Activated CD4-positive, alpha-beta memory T cell treated with anti-CD3 and anti-CD28 coated beads, Interleukin-2, amount 10 ng/mL, durations not matched to agents 7 days and 5 days (primary cell): ENCODE measurements around the gene HES7. TPM values are rescaled to one million over a fixed set of nuclear protein-coding genes. Genes with fewer than 3 reads are reported as not detected.

Source experiments
- CTCF ChIA-PET: fragments of 350-600 bp; sonication (Branson Sonifier 250); formaldehyde crosslinking; loops from one replicate; lab custom pipeline; 2021; ENCODE audit warnings: antibody characterized with exemption, inconsistent platforms; lab: Charles Lee
- POLR2A ChIA-PET: fragments of 350-600 bp; sonication (Branson Sonifier 250); formaldehyde crosslinking; loops from one replicate; lab custom pipeline; 2021; ENCODE audit warnings: antibody characterized with exemption; lab: Charles Lee
- DNase-seq: peaks from one replicate; pipeline ENCODE4 v3.0.0-alpha.2; 2020
- H3K27ac Mint-ChIP-seq: one replicate; pipeline ENCODE4 v1.8.0; 2021; ENCODE audit warnings: mild to moderate bottlenecking, mixed read lengths
- H3K27me3 Mint-ChIP-seq: one replicate; pipeline ENCODE4 v1.8.0; 2021; ENCODE audit warnings: mixed read lengths
- H3K36me3 Mint-ChIP-seq: one replicate; pipeline ENCODE4 v1.8.0; 2021; ENCODE audit warnings: low read depth, mixed read lengths
- H3K4me1 Mint-ChIP-seq: one replicate; pipeline ENCODE4 v1.8.0; 2021; ENCODE audit warnings: mixed read lengths
- H3K4me3 Mint-ChIP-seq: one replicate; pipeline ENCODE4 v1.8.0; 2021; ENCODE audit warnings: mild to moderate bottlenecking, mixed read lengths
- H3K9me3 Mint-ChIP-seq: one replicate; pipeline ENCODE4 v1.8.0; 2021; ENCODE audit warnings: mixed read lengths
- total RNA-seq, 2 experiments: library from RNA; stranded (reverse); gene quantifications; one replicate each; pipeline ENCODE4 v1.2.3, GENCODE V29; 2021

Gene HES7
- total RNA-seq, 2 experiments from 2014 or later = 1.4 to 1.5 TPM

- ChIA-PET CTCF (interaction anchor here (0.5 to 5.6 kb wide), 24 partner anchors 9 to 244 kb away, joined by 3 to 66 read pairs (median 5); partner anchors contain the start of genes ALOXE3, BORCS6, CTC1 and HES7), POLR2A (interaction anchor here (1.0 to 9.7 kb wide), 21 partner anchors 11 to 156 kb away, joined by 3 to 100 read pairs (median 10); partner anchors contain the start of genes ALOXE3, AURKB, BORCS6 and CTC1)
- H3K27ac Mint-ChIP-seq = no peak overlapping the region
- peaks cover 22% of the 10 kb centered on the region for H3K36me3 Mint-ChIP-seq
- H3K4me1 Mint-ChIP-seq = peaks cover 3% of the 10 kb centered on the region
- H3K4me3 Mint-ChIP-seq = no peak overlapping the region
- DNase-seq = peak; percentile 97
- H3K9me3 Mint-ChIP-seq = no peaks in the 10 kb centered on the region
- H3K27me3 Mint-ChIP-seq = peaks cover 3% of the 10 kb centered on the region
Observed at GRCh38 chr17:8138672-8139371, 14.9 kb upstream of the HES7 start.

- H3K9me3 Mint-ChIP-seq = no peaks in the 10 kb centered on the region
- H3K27ac Mint-ChIP-seq = no peak overlapping the region
- CTCF ChIA-PET = interaction anchor here (0.5 to 5.6 kb wide), 23 partner anchors 9 to 244 kb away, joined by 3 to 66 read pairs (median 5); partner anchors contain the start of genes ALOXE3, BORCS6, HES7 and RPL26
- H3K36me3 Mint-ChIP-seq = peaks cover 19% of the 10 kb centered on the region
- no peak for DNase-seq
- peaks cover 3% of the 10 kb centered on the region for H3K27me3 Mint-ChIP-seq
- no peak overlapping the region for H3K4me3 Mint-ChIP-seq
- POLR2A ChIA-PET = interaction anchor here (0.6 to 9.7 kb wide), 19 partner anchors 11 to 429 kb away, joined by 3 to 100 read pairs (median 12); partner anchors contain the start of genes ALOXE3, AURKB, BORCS6 and CTC1
- peaks cover 3% of the 10 kb centered on the region for H3K4me1 Mint-ChIP-seq
Observed at GRCh38 chr17:8138374-8138671, 14.4 kb upstream of the HES7 start.

GRCh38 chr17:8137645-8138373, 13.9 kb upstream of the HES7 start:
- H3K9me3 Mint-ChIP-seq = no peaks in the 10 kb centered on the region
- H3K4me1 Mint-ChIP-seq = peaks cover 3% of the 10 kb centered on the region
- no peak for DNase-seq
- H3K27ac Mint-ChIP-seq = no peak overlapping the region
- H3K27me3 Mint-ChIP-seq = peaks cover 3% of the 10 kb centered on the region
- POLR2A ChIA-PET = interaction anchor here (0.6 to 9.7 kb wide), 16 partner anchors 11 to 429 kb away, joined by 3 to 100 read pairs (median 13); partner anchors contain the start of genes ALOXE3, AURKB, BORCS6 and HES7
- no peak overlapping the region for H3K4me3 Mint-ChIP-seq
- H3K36me3 Mint-ChIP-seq = peaks cover 19% of the 10 kb centered on the region
- CTCF ChIA-PET = interaction anchor here (0.6 to 5.6 kb wide), 21 partner anchors 8 to 225 kb away, joined by 3 to 66 read pairs (median 6); partner anchors contain the start of genes ALOXE3, BORCS6, HES7 and VAMP2

DNA sequence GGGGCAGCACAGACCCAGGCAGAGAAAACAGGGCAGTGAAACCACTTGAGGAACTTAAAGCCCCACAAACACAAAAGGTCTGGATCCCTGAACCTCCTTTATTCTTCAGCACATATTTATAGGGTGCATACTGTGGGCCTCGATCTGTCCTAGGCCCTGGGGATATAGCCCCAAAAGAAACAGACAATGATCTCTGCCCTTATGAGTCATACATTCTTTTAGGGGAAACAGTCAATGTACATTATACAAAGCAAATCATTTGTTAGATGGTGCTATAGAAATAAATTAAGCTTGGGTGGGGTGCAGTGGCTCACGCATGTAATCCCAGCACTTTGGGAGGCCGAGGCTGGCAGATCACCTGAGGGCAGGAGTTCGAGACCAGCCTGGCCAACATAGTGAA, 10.0 kb upstream of the HES7 start:
- Mint-ChIP-seq H3K36me3 (no peaks in the 10 kb centered on the region), H3K27ac (no peak overlapping the region), H3K4me3 (no peak overlapping the region), H3K4me1 (peaks cover 3% of the 10 kb centered on the region), H3K9me3 (no peaks in the 10 kb centered on the region), H3K27me3 (peaks cover 19% of the 10 kb centered on the region)
- ChIA-PET CTCF (interaction anchor here (0.6 to 1.5 kb wide), 3 partner anchors 15 to 65 kb away, joined by 3 to 5 read pairs (median 4); no protein-coding TSS in a partner anchor), POLR2A (interaction anchor here (2.1 to 9.7 kb wide), 2 partner anchors 29 to 40 kb away, joined by 6 to 100 read pairs; partner anchors contain the start of gene VAMP2)
- no peak for DNase-seq

- H3K27me3 Mint-ChIP-seq = peaks cover 19% of the 10 kb centered on the region
- POLR2A ChIA-PET = interaction anchor here (0.7 to 9.7 kb wide), 2 partner anchors 14 to 41 kb away, joined by 3 to 100 read pairs; no protein-coding TSS in a partner anchor
Observed at GRCh38 chr17:8133399-8133798, 9.5 kb upstream of the HES7 start.

DNA sequence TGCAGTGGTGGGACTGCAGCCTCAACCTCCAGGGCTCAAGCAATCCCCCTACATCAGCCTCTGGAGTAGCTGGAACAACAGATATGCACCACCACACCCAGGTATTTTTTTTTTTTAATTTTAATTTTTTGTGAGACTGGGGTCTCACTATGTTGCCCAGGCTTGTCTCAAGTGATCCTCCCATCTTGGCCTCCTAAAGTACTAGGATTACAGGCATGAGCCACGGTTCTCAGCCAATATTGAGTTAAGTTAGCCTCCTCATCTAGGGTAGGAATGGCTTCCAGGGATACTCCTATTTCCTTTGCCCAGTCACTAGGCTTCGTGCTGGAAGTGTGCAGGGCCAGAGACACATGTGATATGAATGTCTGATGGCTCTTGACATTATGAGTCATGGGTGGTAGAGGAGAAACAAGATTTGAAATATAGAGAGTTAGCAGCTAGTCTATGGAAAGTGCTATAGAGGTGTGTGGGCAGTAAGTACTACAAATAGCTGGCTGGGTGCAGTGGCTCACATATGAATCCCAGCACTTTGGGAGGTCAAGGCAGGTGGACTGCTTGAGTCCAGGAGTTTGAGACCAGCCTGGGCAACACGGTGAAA, 8.0 kb upstream of the HES7 start:
- H3K9me3 Mint-ChIP-seq = no peaks in the 10 kb centered on the region
- H3K27ac Mint-ChIP-seq = no peak overlapping the region
- H3K27me3 Mint-ChIP-seq = peaks cover 27% of the 10 kb centered on the region
- no peak overlapping the region for H3K4me3 Mint-ChIP-seq
- H3K36me3 Mint-ChIP-seq = no peaks in the 10 kb centered on the region
- peaks cover 7% of the 10 kb centered on the region for H3K4me1 Mint-ChIP-seq
- DNase-seq = no peak
- ChIA-PET CTCF (interaction anchor here (0.5 to 2.4 kb wide), 5 partner anchors 12 to 79 kb away, joined by 3 to 9 read pairs (median 4); partner anchors contain the start of gene AURKB), POLR2A (interaction anchor here (0.7 to 1.2 kb wide), 4 partner anchors 10 to 60 kb away, joined by 3 to 5 read pairs (median 4); partner anchors contain the start of gene ALOX12B)

More at GRCh38 chr17:8133399-8133798, 9.5 kb upstream of the HES7 start:
- Mint-ChIP-seq H3K27ac (no peak overlapping the region), H3K4me3 (no peak overlapping the region), H3K9me3 (no peaks in the 10 kb centered on the region), H3K4me1 (peaks cover 3% of the 10 kb centered on the region), H3K36me3 (no peaks in the 10 kb centered on the region)
- CTCF ChIA-PET = interaction anchor here (1.9 to 2.4 kb wide), 2 partner anchors 14 to 60 kb away, joined by 5 to 9 read pairs; no protein-coding TSS in a partner anchor
- no peak for DNase-seq

GRCh38 chr17:8128125-8128784, 4.3 kb upstream of the HES7 start:
- POLR2A ChIA-PET = interaction anchor here (0.8 to 2.4 kb wide), 3 partner anchors 10 to 48 kb away, joined by 3 to 23 read pairs (median 5); partner anchors contain the start of gene TMEM107
- CTCF ChIA-PET = interaction anchor here (1.7 to 2.0 kb wide), 2 partner anchors 9 to 11 kb away, joined by 6 to 12 read pairs; no protein-coding TSS in a partner anchor
- no peak for DNase-seq
- Mint-ChIP-seq H3K9me3 (no peaks in the 10 kb centered on the region), H3K4me1 (peaks cover 39% of the 10 kb centered on the region), H3K4me3 (no peak overlapping the region), H3K27me3 (peaks cover 48% of the 10 kb centered on the region), H3K27ac (no peak overlapping the region), H3K36me3 (peaks cover 3% of the 10 kb centered on the region)

DNA sequence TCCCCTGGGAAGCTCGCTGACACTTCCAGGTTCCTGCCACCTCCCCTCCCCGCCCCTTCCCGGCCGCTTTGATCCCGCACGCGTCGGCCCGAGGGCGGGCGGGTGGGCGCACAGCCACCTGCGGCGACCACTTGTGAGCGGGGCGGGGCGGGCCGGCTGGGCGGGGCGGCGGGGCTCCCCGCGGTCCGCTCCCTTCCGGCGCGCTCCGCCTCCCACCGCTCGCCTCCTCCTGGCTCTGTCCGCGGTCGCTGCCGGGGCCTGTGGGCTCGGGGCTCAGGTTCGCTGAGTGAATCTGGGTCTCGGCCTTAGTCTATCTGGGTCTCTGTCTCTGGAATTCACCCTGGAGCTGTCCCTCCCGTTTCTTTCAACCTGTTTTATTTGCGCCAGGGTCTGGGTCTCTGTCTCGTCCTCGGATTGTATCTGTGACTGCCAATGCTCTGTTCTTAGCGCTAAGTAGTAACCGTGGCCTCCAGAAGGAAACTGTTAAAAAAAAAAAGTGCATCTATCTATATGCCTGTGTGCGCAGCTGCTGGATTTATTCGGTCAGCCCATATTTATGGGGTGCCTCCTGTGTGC, 2.7 kb upstream of the HES7 start:
- ChIA-PET CTCF (interaction anchor here (0.7 to 2.0 kb wide), 7 partner anchors 11 to 442 kb away, joined by 3 to 12 read pairs (median 4); no protein-coding TSS in a partner anchor), POLR2A (interaction anchor here (0.7 to 2.4 kb wide), 10 partner anchors 8 to 440 kb away, joined by 3 to 23 read pairs (median 4); partner anchors contain the start of genes AURKB and RNF227)
- Mint-ChIP-seq H3K36me3 (peaks cover 3% of the 10 kb centered on the region), H3K9me3 (no peaks in the 10 kb centered on the region), H3K4me3 (peak overlapping the region; percentile 93), H3K4me1 (peaks cover 49% of the 10 kb centered on the region), H3K27ac (peak overlapping the region; percentile 71), H3K27me3 (peaks cover 53% of the 10 kb centered on the region)
- DNase-seq = peak; percentile 59

- Mint-ChIP-seq H3K4me1 (peaks cover 51% of the 10 kb centered on the region), H3K4me3 (peak overlapping the region; percentile 93), H3K36me3 (peaks cover 3% of the 10 kb centered on the region), H3K27ac (peak overlapping the region; percentile 71), H3K9me3 (no peaks in the 10 kb centered on the region), H3K27me3 (peaks cover 51% of the 10 kb centered on the region)
- ChIA-PET POLR2A (interaction anchor here (0.9 to 2.4 kb wide), 7 partner anchors 12 to 210 kb away, joined by 3 to 23 read pairs (median 5); partner anchors contain the start of gene RNF227), CTCF (interaction anchor here (0.7 to 2.0 kb wide), 5 partner anchors 12 to 441 kb away, joined by 3 to 6 read pairs (median 3); no protein-coding TSS in a partner anchor)
- DNase-seq = no peak
Observed at GRCh38 chr17:8125947-8126490, 2.1 kb upstream of the HES7 start.

DNA sequence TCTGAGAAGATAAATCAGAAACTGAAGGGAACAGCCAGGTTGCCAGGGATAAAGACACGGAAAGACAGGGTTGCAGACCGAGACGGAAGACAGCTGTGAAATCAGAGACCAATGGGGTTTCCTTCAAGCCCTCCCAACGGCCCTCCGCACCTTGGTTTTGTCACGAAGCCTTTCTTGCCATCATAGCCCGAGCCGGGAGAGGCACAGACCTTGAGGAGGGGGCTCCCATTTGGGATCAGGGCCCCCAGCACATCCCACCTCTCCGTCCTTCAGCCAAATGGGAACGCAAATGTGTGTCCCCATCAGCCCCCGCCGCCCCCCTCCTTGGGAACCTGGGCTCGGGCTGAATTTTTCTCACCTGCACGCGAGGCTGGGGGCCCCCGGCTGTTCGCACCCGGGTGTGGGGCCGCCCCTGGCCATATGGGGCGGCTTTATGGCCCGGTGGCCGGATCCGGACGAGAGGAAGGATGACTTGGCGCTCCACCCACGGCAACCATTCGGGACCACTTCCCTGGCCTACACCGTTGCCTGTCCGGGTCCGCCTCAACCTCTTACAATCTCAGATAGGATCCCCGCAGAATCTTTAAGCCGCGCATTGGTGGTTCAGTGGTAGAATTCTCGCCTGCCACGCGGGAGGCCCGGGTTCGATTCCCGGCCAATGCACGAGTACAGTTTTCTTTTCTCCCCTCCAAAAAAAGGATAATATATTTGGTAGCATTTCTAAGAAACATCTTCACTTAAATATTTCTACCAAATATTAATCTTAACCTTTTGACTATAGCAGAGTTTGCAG, 1.4 kb upstream of the HES7 start:
- Mint-ChIP-seq H3K9me3 (no peaks in the 10 kb centered on the region), H3K27me3 (peaks cover 51% of the 10 kb centered on the region), H3K4me3 (peak overlapping the region; percentile 93), H3K36me3 (peaks cover 6% of the 10 kb centered on the region), H3K27ac (peak overlapping the region; percentile 71), H3K4me1 (peaks cover 58% of the 10 kb centered on the region)
- ChIA-PET CTCF (interaction anchor here (0.7 to 1.0 kb wide), 2 partner anchors 12 to 176 kb away, joined by 3 read pairs; no protein-coding TSS in a partner anchor), POLR2A (interaction anchor here (0.6 to 4.3 kb wide), 11 partner anchors 13 to 439 kb away, joined by 3 to 43 read pairs (median 6); partner anchors contain the start of gene PFAS)
- DNase-seq = peak; percentile 86
